ENCODE measurements around the gene C1orf167. TPM values are rescaled to one million over a fixed set of nuclear protein-coding genes. Genes with fewer than 3 reads are reported as not detected.

Gene C1orf167
- total and polyA plus RNA-seq, 2 of the 8 experiments (the other 6 are each of a cell fraction or from before 2014, with no cell fraction given): 0.70 to 1.3 TPM

- Histone ChIP-seq H2AFZ (ENCODE audit: low read length) (no peak overlapping the region), H3K23me2 (ENCODE audit: low read depth, low read length) (no peaks in the 10 kb centered on the region), H3K4me2 (ENCODE audit: insufficient read depth in 1 of 2, low read depth in 2 of 2, low read length in 2 of 2) (no peak overlapping the region), H4K20me1 (replicated peaks in 1 of 2; ENCODE audit: control insufficient read depth in 1 of 2, insufficient read depth in 2 of 2, low read length in 2 of 2) (no peaks in the 10 kb centered on the region), H3K23ac (ENCODE audit: insufficient read length) (no peak overlapping the region), H3K27ac (ENCODE audit: low read depth, low read length) (no peak overlapping the region), H2BK12ac (ENCODE audit: low read depth, low read length) (no peak overlapping the region), H2BK20ac (ENCODE audit: low read length) (no peak overlapping the region), H3K9me3 (ENCODE audit: insufficient read depth in 2 of 2, low read depth in 1 of 2, low read length in 1 of 2) (no peaks in the 10 kb centered on the region), H3K9ac (replicated peaks in 1 of 4; ENCODE audit: extremely low read depth in 1 of 4, low read depth in 3 of 4, low read length in 3 of 4) (no peak overlapping the region), H4K8ac (ENCODE audit: extremely low read depth, insufficient read depth, low read length) (no peak overlapping the region), H3K4ac (replicated peaks; ENCODE audit: insufficient read length, low read depth, low read length) (no peak overlapping the region), H2AK5ac (ENCODE audit: low read depth, low read length) (no peak overlapping the region), H3K27me3 (replicated peaks in 1 of 4; ENCODE audit: control insufficient read depth in 3 of 4, extremely low read depth in 1 of 4, insufficient read depth in 3 of 4, low read length in 3 of 4) (no peaks in the 10 kb centered on the region), H2BK15ac (ENCODE audit: low read length) (no peak overlapping the region), H3K14ac (ENCODE audit: insufficient read length) (no peak overlapping the region), H2BK5ac (ENCODE audit: low read depth, low read length) (no peak overlapping the region), H3K4me3 (ENCODE audit: extremely low read depth in 1 of 4, insufficient read depth in 2 of 4, low read depth in 3 of 4, low read length in 4 of 4) (no peak overlapping the region), H3K18ac (ENCODE audit: extremely low read depth, low read length) (no peak overlapping the region), H3K36me3 (ENCODE audit: control insufficient read depth in 2 of 4, insufficient read depth in 4 of 4, low read length in 3 of 4) (no peaks in the 10 kb centered on the region), H3K4me1 (replicated peaks in 1 of 4; ENCODE audit: control insufficient read depth in 3 of 4, insufficient read depth in 4 of 4, low read length in 3 of 4) (peaks cover 0 to 17% (median 10%) of the 10 kb centered on the region in 4 experiments; a peak in 6 of 7 replicates), H2BK120ac (replicated peaks; ENCODE audit: low read depth, low read length) (no peak overlapping the region), H3K79me2 (ENCODE audit: control insufficient read depth in 1 of 2, insufficient read depth in 2 of 2, low read length in 2 of 2) (no peaks in the 10 kb centered on the region), H3K56ac (replicated peaks; ENCODE audit: insufficient read length, low read depth, low read length) (no peak overlapping the region), H3K79me1 (ENCODE audit: low read depth, low read length) (no peaks in the 10 kb centered on the region), H4K91ac (replicated peaks; ENCODE audit: insufficient read length, low read length) (no peak overlapping the region), H4K5ac (ENCODE audit: insufficient read length, low read depth, low read length) (no peak overlapping the region)
- DNase-seq (ENCODE audit: low read depth in 1 of 2, low spot score in 2 of 2) (no peak), FAIRE-seq (no peak)
- ChIA-PET POLR2A (ENCODE audit: partially characterized antibody) (interaction anchor here (1.2 to 1.4 kb wide), 2 partner anchors 9 to 10 kb away, joined by 3 read pairs; no protein-coding TSS in a partner anchor), CTCF (ENCODE audit: partially characterized antibody) (interaction anchor here (0.6 to 1.3 kb wide), 5 partner anchors 9 to 51 kb away, joined by 3 to 4 read pairs (median 3); partner anchors contain the start of gene AGTRAP)
- WGBS, 2 experiments (ENCODE audit: extremely low coverage in 1 of 2, insufficient coverage in 1 of 2, insufficient read length in 1 of 2, insufficient replicate concordance in 2 of 2, low coverage in 1 of 2, low lambda C conversion rate in 2 of 2, missing lambda C conversion rate in 1 of 2): 91% methylated on average over 12 of the region's 12 CpGs; no CpG with 5 or more reads in 1 of the 2 experiments
- TF ChIP-seq E2F6 (IDR thresholded peaks at IDR 0.05) (no peak), GABPA (IDR thresholded peaks at IDR 0.05; ENCODE audit: borderline replicate concordance, insufficient read depth, low read length) (no peak), HDAC2 (IDR thresholded peaks at IDR 0.05; ENCODE audit: borderline replicate concordance in 1 of 2, low read depth in 2 of 2, low read length in 2 of 2) (no peak), RNF2 (IDR thresholded peaks at IDR 0.05; ENCODE audit: borderline replicate concordance, low read depth, low read length, missing control alignments, poor library complexity, severe bottlenecking) (no peak), CHD2 (IDR thresholded peaks at IDR 0.05; ENCODE audit: low read length) (no peak), GTF2F1 (IDR thresholded peaks at IDR 0.05; ENCODE audit: borderline replicate concordance, low read depth, low read length) (no peak), SP4 (IDR thresholded peaks at IDR 0.05; ENCODE audit: low read length) (no peak)
Observed at GRCh38 chr1:11781297-11781696, 19.3 kb downstream of the C1orf167 start.
